GM18861 (cell line): ENCODE results near the gene SNCG.
"Not testable (repeated sequence)": the region's sequence is repeated elsewhere in the genome, so short reads cannot be mapped to it uniquely, and the experiment has no call there.

ENCODE experiments used
- ATAC-seq: cut with Tn5 transposase; IDR thresholded peaks from one replicate; pipeline ENCODE4 v1.9.1; 2021; ENCODE audit not compliant: unreplicated experiment

SNCG gene

DNA sequence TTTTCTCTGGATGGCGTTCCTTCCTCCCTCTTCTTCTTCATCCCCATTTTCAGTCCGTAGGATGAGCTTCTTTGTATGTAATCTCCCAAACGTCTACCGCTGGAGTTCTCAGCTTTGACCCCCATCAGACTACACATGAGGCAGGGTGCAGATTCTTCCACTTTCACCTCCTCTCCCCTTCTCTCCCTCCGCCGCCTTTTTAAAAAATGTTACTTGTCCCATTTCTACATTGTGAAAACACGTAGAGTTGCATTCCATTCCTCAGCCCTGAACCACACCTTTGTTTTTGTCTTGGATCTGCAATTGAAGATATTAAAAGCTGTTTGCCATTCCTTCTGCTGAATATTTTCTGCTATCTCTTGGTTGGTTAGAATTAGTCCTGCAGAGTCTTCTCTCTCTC lies 16.1 kb downstream of the SNCG start:
- ATAC-seq = no peak

GRCh38 chr10:86976362-86977056 lies 18.1 kb downstream of the SNCG start:
- no peak for ATAC-seq

DNA sequence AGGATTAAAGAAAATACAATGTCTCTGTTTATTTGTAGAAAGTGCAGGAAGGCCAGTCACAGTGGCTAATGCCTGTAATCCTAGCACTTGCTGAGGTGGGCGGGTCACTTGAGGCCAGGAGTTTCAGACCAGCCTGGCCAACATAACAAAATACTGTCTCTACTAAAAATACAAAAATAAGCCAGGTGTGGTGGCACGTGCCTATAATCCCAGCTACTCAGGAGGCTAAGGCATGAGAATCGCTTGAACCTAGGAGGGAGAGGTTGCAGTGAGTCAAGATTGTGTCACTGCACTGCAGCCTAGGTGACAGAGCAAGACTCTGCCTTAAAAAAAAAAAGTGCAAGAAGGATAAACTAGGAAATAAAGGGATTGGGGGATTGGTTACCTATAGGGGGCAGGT lies 20.1 kb downstream of the SNCG start:
- not testable (repeated sequence) for ATAC-seq

- ATAC-seq = no peak
Measured at GRCh38 chr10:86979296-86979818, 21.0 kb downstream of the SNCG start.

DNA sequence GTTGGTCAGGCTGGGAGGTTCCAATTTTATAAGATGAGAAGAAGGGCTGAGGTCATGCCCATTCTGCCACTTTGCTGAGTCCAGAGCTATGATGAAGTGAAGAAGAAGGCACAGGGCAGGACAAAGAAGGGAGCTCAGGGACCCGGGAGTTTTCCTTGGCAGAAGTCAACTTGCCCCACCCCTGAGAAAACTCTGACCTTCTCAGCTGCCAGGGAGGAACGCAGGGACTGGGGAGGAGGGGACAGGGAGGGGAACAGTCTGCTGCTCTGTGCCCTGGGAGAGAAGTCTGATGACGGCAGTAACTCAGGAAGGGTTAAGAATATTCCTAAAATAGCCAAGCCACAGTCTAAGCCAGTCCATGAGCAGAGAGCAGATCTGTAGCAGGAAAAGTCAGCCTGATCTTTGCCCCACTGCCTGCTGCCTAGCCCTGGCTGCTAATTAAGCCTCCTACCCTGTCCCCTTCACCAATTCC lies 21.6 kb downstream of the SNCG start:
- no peak for ATAC-seq

- not testable (repeated sequence) for ATAC-seq
Measured at GRCh38 chr10:86981020-86981419, 22.6 kb downstream of the SNCG start.

DNA sequence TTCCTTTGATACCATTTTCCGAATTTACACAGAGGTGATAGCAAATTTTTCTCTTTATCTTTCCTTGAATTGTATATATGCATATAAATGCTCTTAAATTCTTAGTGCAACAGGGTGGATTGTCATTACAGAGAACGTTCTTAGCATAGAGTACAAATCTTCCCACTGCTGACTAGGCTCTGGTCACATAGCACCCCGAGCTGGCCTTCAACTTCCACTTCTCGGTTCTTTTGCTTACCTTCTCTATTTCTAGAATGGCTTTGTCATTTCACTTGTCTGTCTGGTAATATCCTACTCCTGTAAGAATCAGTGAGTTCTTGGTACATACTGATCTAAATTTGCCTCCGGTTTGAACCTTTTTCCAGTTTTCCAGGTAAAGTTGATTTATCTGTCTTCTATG lies 23.3 kb downstream of the SNCG start:
- ATAC-seq = no peak

- not testable (repeated sequence) for ATAC-seq
Measured at GRCh38 chr10:86984498-86984897, 26.1 kb downstream of the SNCG start.

DNA sequence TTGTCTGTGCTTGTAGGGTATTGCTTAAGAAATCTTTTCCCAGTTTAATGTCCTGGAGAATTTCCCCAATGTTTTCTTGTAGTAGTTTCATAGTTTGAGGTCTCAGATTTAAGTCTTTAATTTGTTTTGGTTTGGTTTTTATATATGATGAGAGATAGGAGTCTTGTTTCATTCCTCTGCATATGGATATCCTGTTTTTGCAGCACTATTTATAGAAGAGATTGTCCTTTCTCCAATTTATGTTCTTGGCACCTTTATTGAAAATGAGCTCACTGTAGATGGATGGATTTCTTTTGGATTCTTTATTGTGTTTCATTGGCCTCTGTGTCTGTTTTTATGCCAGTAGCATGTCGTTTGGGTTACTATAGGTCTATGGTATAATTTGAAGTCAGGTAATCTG lies 30.1 kb downstream of the SNCG start:
- no peak for ATAC-seq

DNA sequence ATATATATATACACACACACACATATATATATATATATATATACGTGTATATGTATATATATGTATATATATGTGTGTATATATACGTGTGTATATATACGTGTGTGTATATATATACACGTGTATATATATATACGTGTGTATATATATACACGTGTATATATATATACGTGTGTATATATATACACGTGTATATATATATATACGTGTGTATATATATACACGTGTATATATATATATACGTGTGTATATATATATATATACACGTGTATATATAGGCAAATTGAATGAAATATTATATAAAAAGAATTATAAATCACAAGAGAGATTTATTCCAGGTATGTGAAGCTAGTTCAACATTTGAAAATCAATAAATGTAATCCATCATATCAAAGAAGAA lies 33.0 kb downstream of the SNCG start:
- not testable (repeated sequence) for ATAC-seq

DNA sequence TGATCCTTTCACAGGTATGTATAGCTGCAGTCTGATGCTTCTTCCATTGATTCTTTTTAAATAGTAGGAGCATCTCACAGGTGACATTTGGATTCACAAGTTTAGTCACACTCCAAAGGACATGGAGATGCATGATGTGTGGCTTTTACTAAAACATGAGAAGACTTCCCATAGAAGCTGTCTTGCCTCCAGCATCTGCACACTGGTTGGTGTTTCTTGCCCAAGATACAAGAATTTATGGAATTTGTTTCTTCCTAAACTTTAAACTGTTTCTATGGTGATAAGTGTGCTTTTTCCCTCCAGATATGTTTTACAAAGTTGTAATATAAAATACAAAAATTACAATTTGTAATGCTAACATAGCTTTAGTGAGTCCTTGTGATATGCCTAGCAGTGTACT lies 34.1 kb downstream of the SNCG start:
- no peak for ATAC-seq

DNA sequence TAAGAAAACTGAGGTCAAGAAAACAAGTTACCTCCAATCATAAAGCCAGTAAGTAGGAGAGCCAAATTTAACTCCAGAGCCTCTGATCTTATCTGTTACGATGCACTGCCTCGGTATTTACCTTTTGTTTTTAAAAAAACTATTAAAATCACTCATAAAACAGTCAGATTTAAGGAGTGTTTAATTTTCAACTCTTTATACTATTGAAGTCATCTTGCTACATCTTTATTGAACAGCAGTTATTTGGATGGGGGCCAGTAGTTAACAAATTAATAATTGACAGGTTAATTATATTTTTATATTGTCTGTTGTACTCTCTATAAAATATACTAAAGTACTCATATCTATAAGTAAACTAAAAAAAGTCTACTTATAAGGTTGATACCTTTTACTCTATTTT lies 34.5 kb downstream of the SNCG start:
- ATAC-seq = no peak

- not testable (repeated sequence) for ATAC-seq
Measured at GRCh38 chr10:86999802-87000403, 41.5 kb downstream of the SNCG start.

- ATAC-seq = no peak
Measured at GRCh38 chr10:87000491-87000890, 42.1 kb downstream of the SNCG start.

DNA sequence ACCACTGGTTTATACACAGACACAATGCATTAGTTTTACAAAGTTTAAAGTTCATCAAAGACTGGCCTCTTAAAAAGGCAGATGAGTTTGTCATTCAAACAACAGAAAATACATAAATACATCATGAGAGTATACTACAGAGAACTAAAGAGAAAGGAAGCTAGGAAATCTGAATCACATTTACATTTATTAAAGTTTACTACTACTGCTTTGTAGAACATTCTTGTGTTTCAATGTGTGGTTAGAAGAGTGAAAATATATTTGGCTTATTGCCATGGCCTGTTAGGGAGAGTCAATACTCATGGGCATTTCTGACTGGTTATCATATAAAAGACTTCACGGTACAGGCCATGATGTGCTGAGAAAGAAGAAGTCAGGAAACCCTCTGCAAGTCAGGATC lies 48.7 kb downstream of the SNCG start:
- not testable (repeated sequence) for ATAC-seq

- ATAC-seq = not testable (repeated sequence)
Measured at GRCh38 chr10:87007674-87008073, 49.3 kb downstream of the SNCG start.

- not testable (repeated sequence) for ATAC-seq
Measured at GRCh38 chr10:87008303-87008702, 49.9 kb downstream of the SNCG start.

DNA sequence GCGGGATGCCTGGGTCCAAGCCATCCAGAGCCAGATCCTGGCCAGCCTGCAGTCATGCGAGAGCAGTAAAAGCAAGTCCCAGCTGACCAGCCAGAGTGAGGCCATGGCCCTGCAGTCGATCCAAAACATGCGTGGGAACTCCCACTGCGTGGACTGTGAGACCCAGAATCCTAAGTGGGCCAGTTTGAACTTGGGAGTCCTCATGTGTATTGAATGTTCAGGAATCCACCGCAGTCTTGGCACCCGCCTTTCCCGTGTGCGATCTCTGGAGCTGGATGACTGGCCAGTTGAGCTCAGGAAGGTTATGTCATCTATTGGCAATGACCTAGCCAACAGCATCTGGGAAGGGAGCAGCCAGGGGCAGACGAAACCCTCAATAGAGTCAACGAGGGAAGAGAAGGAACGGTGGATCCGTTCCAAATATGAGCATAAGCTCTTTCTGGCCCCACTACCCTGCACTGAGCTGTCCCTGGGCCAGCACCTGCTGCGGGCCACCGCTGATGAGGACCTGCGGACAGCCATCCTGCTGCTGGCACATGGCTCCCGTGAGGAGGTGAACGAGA lies 50.8 kb downstream of the SNCG start:
- not testable (repeated sequence) for ATAC-seq
